Measurements from ENCODE around the gene TARS1. TPM values are rescaled to one million over a fixed set of nuclear protein-coding genes. Genes with fewer than 3 reads are reported as not detected.

Gene TARS1
- total and polyA plus RNA-seq, 2 of the 8 experiments (the other 6 are each of a cell fraction or from before 2014, with no cell fraction given) = 94.4 to 445 TPM

DNA sequence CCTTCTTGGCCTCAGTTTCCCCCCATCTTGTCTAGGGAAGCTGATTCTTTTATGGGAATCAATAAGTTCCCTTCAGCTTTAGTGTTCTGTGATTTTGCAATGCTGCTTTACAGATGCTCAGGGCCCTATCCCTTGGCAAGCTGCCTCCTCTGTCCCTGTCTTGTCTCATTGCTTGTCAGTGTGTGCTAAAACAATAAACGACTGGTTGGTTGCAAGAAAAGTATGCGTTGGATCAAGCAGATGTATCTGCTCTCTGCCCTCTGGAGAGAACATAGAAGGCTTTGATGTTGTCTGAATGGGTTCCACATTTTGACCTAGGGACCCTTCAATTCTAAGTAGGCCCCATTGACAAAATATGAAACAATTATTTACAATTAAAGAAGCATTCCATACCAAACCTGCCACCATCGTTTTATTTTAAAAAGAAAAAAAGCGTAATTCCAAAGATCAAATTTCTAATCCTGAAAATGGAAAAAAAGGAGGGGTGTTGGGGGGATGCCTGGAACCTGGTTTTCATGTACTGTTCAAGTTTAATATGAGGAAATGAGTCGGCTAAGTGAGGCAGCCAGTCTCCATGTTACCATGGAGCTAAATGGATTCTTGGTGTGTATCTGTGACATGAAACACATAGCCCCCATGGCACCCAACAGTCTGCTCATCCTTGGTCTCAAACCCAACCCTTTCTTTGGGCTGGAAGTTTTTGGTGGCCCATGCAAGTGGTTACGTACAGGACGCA lies 31.2 kb upstream of the TARS1 start:
- Histone ChIP-seq H2BK120ac (replicated peaks; ENCODE audit: low read depth, low read length) (no peak overlapping the region), H3K79me2 (ENCODE audit: control insufficient read depth in 1 of 2, insufficient read depth in 2 of 2, low read length in 2 of 2) (no peaks in the 10 kb centered on the region), H3K56ac (replicated peaks; ENCODE audit: insufficient read length, low read depth, low read length) (no peak overlapping the region), H3K27me3 (replicated peaks in 1 of 4; ENCODE audit: control insufficient read depth in 3 of 4, extremely low read depth in 1 of 4, insufficient read depth in 3 of 4, low read length in 3 of 4) (no peaks in the 10 kb centered on the region; a peak in 1 of 7 replicates), H4K5ac (ENCODE audit: insufficient read length, low read depth, low read length) (no peak overlapping the region), H2AK5ac (ENCODE audit: low read depth, low read length) (no peak overlapping the region), H3K23me2 (ENCODE audit: low read depth, low read length) (no peaks in the 10 kb centered on the region), H3K36me3 (ENCODE audit: control insufficient read depth in 2 of 4, insufficient read depth in 4 of 4, low read length in 3 of 4) (no peaks in the 10 kb centered on the region), H3K4me3 (ENCODE audit: extremely low read depth in 1 of 4, insufficient read depth in 2 of 4, low read depth in 3 of 4, low read length in 4 of 4) (no peak overlapping the region), H3K14ac (ENCODE audit: insufficient read length) (no peak overlapping the region), H3K9me3 (ENCODE audit: insufficient read depth in 2 of 2, low read depth in 1 of 2, low read length in 1 of 2) (no peaks in the 10 kb centered on the region), H3K27ac (ENCODE audit: low read depth, low read length) (no peak overlapping the region), H4K8ac (ENCODE audit: extremely low read depth, insufficient read depth, low read length) (no peak overlapping the region), H3K9ac (replicated peaks in 1 of 4; ENCODE audit: extremely low read depth in 1 of 4, low read depth in 3 of 4, low read length in 3 of 4) (no peak overlapping the region), H3K79me1 (ENCODE audit: low read depth, low read length) (no peaks in the 10 kb centered on the region), H2BK5ac (ENCODE audit: low read depth, low read length) (no peak overlapping the region), H2BK20ac (ENCODE audit: low read length) (no peak overlapping the region), H3K4me2 (ENCODE audit: insufficient read depth in 1 of 2, low read depth in 2 of 2, low read length in 2 of 2) (no peak overlapping the region), H2BK12ac (ENCODE audit: low read depth, low read length) (no peak overlapping the region), H2AFZ (ENCODE audit: low read length) (no peak overlapping the region), H3K4ac (replicated peaks; ENCODE audit: insufficient read length, low read depth, low read length) (no peak overlapping the region), H3K23ac (ENCODE audit: insufficient read length) (no peak overlapping the region), H4K91ac (replicated peaks; ENCODE audit: insufficient read length, low read length) (no peak overlapping the region), H3K18ac (ENCODE audit: extremely low read depth, low read length) (no peak overlapping the region), H4K20me1 (replicated peaks in 1 of 2; ENCODE audit: control insufficient read depth in 1 of 2, insufficient read depth in 2 of 2, low read length in 2 of 2) (no peaks in the 10 kb centered on the region), H2BK15ac (ENCODE audit: low read length) (no peak overlapping the region), H3K4me1 (replicated peaks in 1 of 4; ENCODE audit: control insufficient read depth in 3 of 4, insufficient read depth in 4 of 4, low read length in 3 of 4) (peaks cover 0 to 4% (median 0%) of the 10 kb centered on the region in 4 experiments; a peak in 1 of 7 replicates)
- ChIA-PET CTCF (ENCODE audit: partially characterized antibody) (interaction anchor here (0.8 kb wide), 1 partner anchor 14 kb away, joined by 3 read pairs; no protein-coding TSS in a partner anchor), POLR2A (ENCODE audit: partially characterized antibody) (no interaction called here)
- DNase-seq (ENCODE audit: low read depth in 1 of 2, low spot score in 2 of 2) = no peak
- FAIRE-seq = no peak
- WGBS, 2 experiments (ENCODE audit: extremely low coverage in 1 of 2, insufficient coverage in 1 of 2, insufficient read length in 1 of 2, insufficient replicate concordance in 2 of 2, low coverage in 1 of 2, low lambda C conversion rate in 2 of 2, missing lambda C conversion rate in 1 of 2) = 93% methylated on average over 7 of the region's 7 CpGs; no CpG with 5 or more reads in 1 of the 2 experiments
- no peak for TF ChIP-seq EGR1 (IDR thresholded peaks at IDR 0.05; ENCODE audit: borderline replicate concordance, low read depth, low read length)
- no peak for TF ChIP-seq POLR2AphosphoS5 (IDR thresholded peaks at IDR 0.05; ENCODE audit: low read depth, low read length)
- TF ChIP-seq HDAC2 (IDR thresholded peaks at IDR 0.05; ENCODE audit: borderline replicate concordance in 1 of 2, low read depth in 2 of 2, low read length in 2 of 2) = no peak
- TF ChIP-seq FOSL1 (IDR thresholded peaks at IDR 0.05; ENCODE audit: insufficient read depth, low read depth, low read length) = no peak
- TF ChIP-seq SP4 (IDR thresholded peaks at IDR 0.05; ENCODE audit: low read length) = no peak
- no peak for TF ChIP-seq SIN3A (conservative IDR thresholded peaks at IDR 0.05 in 1 of 2, IDR thresholded peaks at IDR 0.05 in 1 of 2; ENCODE audit: low read depth in 1 of 2, low read length in 2 of 2)
- TF ChIP-seq EZH2 (IDR thresholded peaks at IDR 0.05; ENCODE audit: low read depth, low read length, severe bottlenecking) = no peak
- TF ChIP-seq TAF7 (optimal IDR thresholded peaks at IDR 0.05; ENCODE audit: borderline replicate concordance, low read depth, low read length) = no peak
- no peak for TF ChIP-seq BCL11A (IDR thresholded peaks at IDR 0.05; ENCODE audit: low read depth in 2 of 2, low read length in 2 of 2)
- TF ChIP-seq CBX5 (IDR thresholded peaks at IDR 0.05; ENCODE audit: low read depth, low read length) = no peak
- TF ChIP-seq ASH2L (IDR thresholded peaks at IDR 0.05; ENCODE audit: low read length) = no peak
- TF ChIP-seq JUND (IDR thresholded peaks at IDR 0.05; ENCODE audit: low read length) = no peak
- TF ChIP-seq KDM4A (IDR thresholded peaks at IDR 0.05; ENCODE audit: low read depth, low read length, severe bottlenecking) = no peak
